H1 (cell line): ENCODE results near the gene CRTC2. TPM values are rescaled to one million over a fixed set of nuclear protein-coding genes. Genes with fewer than 3 reads are reported as not detected.

Experiments used
- BRCA1 ChIP-seq: IDR thresholded peaks from 2 replicates; pipeline ENCODE4 v1.6.1; 2012; ENCODE audit warnings: low read depth, low read length, improper control_type of control experiment
- EGR1 ChIP-seq: IDR thresholded peaks from 2 replicates; pipeline ENCODE4 v1.6.1; 2011; ENCODE audit warnings: low read depth, low read length, borderline replicate concordance
- FOSL1 ChIP-seq: IDR thresholded peaks from 2 replicates; pipeline ENCODE4 v1.6.1; 2011; ENCODE audit warnings: mild to moderate bottlenecking, low read depth, low read length, moderate library complexity; ENCODE audit not compliant: insufficient read depth
- HDAC2 ChIP-seq, 2 experiments: fragments of 300-600 bp in 1 of 2; sonication (generic) in 1 of 2; IDR thresholded peaks; 2 replicates each; pipeline ENCODE4 v1.6.1; 2011 to 2012; ENCODE audit warnings: low read depth in 2 of 2, low read length in 2 of 2, mild to moderate bottlenecking in 2 of 2, moderate library complexity in 2 of 2, borderline replicate concordance in 1 of 2, inconsistent platforms in 1 of 2
- KDM4A ChIP-seq: IDR thresholded peaks from one replicate; pipeline ENCODE4 v1.7.1; 2012; ENCODE audit warnings: low read depth, mild to moderate bottlenecking, moderate library complexity, low read length, inconsistent platforms; ENCODE audit not compliant: severe bottlenecking
- SP1 ChIP-seq: IDR thresholded peaks from 2 replicates; pipeline ENCODE4 v1.6.1; 2011; ENCODE audit warnings: low read depth, low read length
- TBP ChIP-seq: IDR thresholded peaks from 2 replicates; pipeline ENCODE4 v1.6.1; 2011; ENCODE audit warnings: low read depth, low read length, improper control_type of control experiment
- ZNF274 ChIP-seq: IDR thresholded peaks from 2 replicates; pipeline ENCODE4 v1.7.0; 2012; ENCODE audit warnings: low read length, borderline replicate concordance; ENCODE audit errors: extremely low read depth
- polyA plus RNA-seq, 7 experiments: library from polyadenylated mRNA; depleted of rRNA in 3 of 7; stranded (reverse) in 5 of 7; unstranded in 2 of 7; fragments of >200 nt in 5 of 7; fragments of 200-250 nt in 2 of 7; gene quantifications; 1 replicate in 5 of 7; 2 replicates in 1 of 7; 4 replicates in 1 of 7; pipeline versions ENCODE4 v1.2.1 to v1.2.3, GENCODE V29; 2011 to 2013; ENCODE audit warnings: missing spikeins in 2 of 7, mixed read lengths in 2 of 7
- total RNA-seq: library from RNA; stranded (reverse); fragmentation: NEBNext Ultra II Directional; extraction: Animal tissue kit (Norgen Biotek cat#: 25700); gene quantifications from 2 replicates; pipeline ENCODE4 v1.2.1, GENCODE V29; 2021
- TF ChIP-seq, protein P1 (sequence below): IDR thresholded peaks from 2 replicates; pipeline ENCODE4 v1.6.1; 2012; ENCODE audit warnings: inconsistent platforms

CRTC2 gene
- total and polyA plus RNA-seq, 2 of the 8 experiments (the other 6 are each of a cell fraction or from before 2014, with no cell fraction given), result 28.6 to 34.3 TPM

DNA sequence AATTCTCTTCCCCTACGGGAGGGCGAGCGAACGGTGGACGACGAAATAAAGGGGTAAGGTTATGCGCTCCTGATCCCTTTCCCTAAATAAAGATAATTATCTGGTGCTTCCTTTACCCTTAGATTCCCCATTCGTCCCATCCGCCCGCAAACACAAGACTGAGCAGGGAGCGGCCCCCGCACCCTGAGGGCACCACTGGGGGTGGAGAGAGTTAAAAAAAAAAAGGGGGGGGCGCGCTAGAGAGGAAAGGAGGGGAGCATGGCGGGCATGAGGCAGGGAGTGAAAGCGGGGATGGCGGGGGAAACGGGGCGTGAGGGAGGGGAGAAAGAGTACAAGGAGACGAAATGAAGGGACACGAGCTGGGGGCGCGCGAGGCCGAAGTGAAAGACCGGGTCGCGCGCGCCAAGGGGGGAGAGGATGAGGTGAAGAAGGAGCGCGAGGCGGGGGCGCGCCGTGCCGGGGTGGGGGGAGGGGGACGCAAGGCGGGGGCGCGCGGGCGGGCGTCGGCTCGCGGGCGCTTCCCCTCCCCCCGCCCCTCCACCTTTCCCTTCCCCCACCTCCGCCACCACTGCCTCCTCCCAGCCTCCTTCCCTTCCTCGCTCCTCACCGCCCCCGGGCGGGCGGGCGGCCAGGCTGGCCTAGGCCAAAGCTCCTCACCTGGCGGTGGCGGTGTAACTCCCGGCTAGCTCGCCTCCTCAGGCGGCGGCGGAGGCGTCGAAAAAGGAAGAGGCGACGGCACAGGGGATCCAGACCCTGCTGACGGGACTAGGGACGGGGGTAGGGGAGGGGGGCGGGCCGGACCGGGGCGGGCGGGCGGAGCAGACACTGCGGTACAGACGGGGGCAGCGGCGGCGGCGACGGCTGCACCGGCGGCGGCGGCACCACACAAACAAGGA is 36.1 kb downstream of the CRTC2 start (continued):
- TF ChIP-seq BRCA1 (no peak), ZNF274 (no peak), TBP (no peak), KDM4A (peak; percentile 19), SP1 (no peak), FOSL1 (no peak), HDAC2 (IDR thresholded peaks at IDR 0.05; ENCODE audit: borderline replicate concordance in 1 of 2, low read depth in 2 of 2, low read length in 2 of 2) (no peak), EGR1 (no peak)
- TF ChIP-seq, protein P1, sequence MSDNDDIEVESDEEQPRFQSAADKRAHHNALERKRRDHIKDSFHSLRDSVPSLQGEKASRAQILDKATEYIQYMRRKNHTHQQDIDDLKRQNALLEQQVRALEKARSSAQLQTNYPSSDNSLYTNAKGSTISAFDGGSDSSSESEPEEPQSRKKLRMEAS, result peak; percentile 21; the same call in 1 of the 2 replicates
